ENCODE results near the gene CCDC188.

DNA sequence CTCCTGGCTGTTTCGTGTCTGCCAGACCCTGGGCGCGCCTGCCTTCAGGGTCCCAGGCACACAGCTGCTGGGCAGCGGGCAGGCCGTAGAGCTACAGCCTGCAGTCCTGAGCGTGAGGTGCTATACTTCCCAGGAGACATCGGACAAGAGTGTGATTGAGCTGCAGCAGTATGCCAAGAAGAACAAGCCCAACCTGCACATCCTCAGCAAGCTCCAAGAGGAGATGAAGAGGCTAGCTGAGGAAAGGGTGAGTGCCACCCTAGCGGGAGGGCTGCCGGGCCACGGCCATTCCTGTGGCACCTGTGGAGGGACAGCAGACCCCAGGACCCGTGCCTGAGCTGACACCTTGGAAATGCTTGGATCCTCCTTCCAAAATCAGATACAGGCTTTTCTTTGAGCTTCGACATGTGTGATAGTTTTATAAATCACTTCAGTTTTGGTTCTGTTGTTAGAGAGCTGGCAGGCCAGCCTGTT, 42.1 kb downstream of the CCDC188 start:
- TF ChIP-seq, protein P1, sequence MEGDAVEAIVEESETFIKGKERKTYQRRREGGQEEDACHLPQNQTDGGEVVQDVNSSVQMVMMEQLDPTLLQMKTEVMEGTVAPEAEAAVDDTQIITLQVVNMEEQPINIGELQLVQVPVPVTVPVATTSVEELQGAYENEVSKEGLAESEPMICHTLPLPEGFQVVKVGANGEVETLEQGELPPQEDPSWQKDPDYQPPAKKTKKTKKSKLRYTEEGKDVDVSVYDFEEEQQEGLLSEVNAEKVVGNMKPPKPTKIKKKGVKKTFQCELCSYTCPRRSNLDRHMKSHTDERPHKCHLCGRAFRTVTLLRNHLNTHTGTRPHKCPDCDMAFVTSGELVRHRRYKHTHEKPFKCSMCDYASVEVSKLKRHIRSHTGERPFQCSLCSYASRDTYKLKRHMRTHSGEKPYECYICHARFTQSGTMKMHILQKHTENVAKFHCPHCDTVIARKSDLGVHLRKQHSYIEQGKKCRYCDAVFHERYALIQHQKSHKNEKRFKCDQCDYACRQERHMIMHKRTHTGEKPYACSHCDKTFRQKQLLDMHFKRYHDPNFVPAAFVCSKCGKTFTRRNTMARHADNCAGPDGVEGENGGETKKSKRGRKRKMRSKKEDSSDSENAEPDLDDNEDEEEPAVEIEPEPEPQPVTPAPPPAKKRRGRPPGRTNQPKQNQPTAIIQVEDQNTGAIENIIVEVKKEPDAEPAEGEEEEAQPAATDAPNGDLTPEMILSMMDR (conservative IDR thresholded peaks at IDR 0.05 in 1 of 2, IDR thresholded peaks at IDR 0.05 in 1 of 2; ENCODE audit: low read depth in 1 of 2, low read length in 2 of 2): no peak
- TF ChIP-seq EZH2 (IDR thresholded peaks at IDR 0.05; ENCODE audit: low read length, missing control alignments): no peak

Data from fibroblast of lung (primary cell).